ENCODE data around the gene MMP28.

MMP28 gene

DNA sequence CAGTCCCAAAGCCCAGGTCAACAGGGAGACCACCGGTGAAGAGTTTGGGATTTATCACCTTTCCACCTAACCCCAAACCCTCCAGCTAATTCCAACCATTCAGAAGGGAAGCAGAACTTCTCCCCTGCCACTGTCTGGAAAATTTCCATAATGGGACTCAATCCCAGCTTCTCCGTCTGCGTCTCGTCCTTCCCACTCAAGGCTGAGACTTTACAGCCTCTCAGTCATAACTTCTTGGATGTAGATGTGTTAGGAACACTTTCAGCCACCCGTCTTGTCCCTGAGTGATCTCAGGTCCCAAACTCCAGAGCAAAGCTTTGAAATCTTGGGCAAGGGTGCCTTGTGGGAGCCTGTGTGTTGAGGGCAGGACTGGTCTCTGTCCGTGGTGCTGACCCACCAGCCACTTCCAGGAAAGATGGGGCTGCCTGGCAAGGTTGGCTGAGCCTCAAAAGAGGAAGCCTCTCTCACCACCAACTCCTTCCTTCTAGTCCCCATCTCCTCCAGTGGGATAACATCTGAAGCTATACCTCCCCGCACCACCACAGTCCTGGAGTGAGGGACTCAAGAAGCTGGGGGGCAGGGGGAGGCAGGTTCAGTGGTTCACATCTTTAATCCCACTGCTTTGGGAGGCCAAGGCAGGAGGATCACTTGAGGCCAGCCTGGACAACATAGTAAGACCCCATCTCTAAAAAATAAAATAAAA is 51.7 kb downstream of the MMP28 start:
- peak; percentile 63 for DNase-seq (ENCODE audit: low spot score)

GRCh38 chr17:35742896-35743477 is 52.5 kb downstream of the MMP28 start:
- no peak for DNase-seq (ENCODE audit: low spot score)

DNA sequence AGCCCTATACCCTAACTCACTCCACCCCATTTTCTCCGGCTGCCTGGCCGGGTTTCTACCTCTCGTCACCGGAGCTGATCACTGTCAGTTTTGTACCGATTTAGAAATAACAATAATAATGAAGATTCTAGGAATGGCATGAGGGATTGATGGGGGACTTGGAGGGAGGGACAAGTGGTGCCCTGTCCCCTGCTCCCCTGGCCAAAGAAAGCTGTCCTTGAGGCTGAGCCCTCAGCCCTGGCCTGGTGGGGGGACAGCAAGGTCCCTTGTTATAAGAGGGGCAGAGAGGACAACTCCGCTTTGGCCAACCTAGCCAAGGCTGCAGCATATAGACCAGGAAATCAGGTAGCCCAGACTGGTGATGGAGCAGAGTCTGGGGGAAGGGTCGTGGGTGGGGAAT is 52.9 kb downstream of the MMP28 start:
- no peak for DNase-seq (ENCODE audit: low spot score)

- DNase-seq (ENCODE audit: low spot score), result no peak
Observed at GRCh38 chr17:35740997-35741931, 54.2 kb downstream of the MMP28 start.

GRCh38 chr17:35740216-35740615 is 55.2 kb downstream of the MMP28 start:
- DNase-seq (ENCODE audit: low spot score), result no peak

DNA sequence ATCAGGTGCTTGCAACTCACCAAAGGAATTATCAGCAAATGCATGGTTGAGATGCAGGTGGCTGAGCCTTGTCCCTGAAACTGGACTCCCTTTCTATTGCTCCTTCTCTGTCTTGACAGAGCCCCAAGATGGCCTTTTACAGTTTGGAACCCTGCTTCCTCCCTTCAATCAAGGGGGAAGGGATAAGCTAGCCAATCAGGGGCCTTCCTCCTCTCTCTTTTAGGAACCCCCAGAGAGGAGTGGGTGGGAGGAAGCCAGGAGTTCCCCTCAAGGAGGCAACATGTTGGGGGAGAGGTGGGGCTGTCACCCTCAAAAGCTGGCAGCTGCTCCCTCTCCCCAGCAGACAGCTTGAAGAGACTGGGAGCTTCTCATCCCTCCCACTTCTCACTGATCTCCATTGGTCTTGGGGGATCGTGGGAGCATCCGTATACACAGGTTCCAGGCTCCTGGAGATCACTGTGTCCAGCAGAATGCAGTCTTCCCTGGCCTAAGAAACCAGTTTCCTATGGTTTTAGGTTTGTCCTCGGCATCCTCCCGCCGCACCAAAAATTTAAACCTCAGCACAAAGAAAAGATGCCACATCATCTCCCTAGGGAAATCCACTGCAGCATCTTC is 56.8 kb downstream of the MMP28 start:
- no peak for DNase-seq (ENCODE audit: low spot score)

DNA sequence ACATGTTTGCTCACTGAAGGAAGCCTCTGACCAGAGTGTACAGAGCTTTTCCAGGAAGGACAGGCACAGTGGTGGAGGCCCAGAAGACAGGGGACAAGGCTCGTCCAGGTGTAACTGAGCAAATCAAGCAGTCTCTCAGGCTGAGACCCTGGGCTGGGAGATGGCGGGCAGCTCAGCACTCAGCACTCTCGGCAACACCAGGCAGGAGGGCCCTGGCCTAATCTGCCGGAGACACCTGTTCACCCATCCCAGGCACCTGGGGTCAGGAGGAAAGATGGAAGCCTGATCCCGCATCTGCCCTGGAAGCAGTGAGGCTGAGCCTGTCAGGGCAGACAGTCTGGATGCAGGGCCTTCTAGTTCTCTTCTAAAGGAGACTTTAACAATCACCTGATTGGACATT is 59.2 kb downstream of the MMP28 start:
- DNase-seq (ENCODE audit: low spot score), result no peak

DNA sequence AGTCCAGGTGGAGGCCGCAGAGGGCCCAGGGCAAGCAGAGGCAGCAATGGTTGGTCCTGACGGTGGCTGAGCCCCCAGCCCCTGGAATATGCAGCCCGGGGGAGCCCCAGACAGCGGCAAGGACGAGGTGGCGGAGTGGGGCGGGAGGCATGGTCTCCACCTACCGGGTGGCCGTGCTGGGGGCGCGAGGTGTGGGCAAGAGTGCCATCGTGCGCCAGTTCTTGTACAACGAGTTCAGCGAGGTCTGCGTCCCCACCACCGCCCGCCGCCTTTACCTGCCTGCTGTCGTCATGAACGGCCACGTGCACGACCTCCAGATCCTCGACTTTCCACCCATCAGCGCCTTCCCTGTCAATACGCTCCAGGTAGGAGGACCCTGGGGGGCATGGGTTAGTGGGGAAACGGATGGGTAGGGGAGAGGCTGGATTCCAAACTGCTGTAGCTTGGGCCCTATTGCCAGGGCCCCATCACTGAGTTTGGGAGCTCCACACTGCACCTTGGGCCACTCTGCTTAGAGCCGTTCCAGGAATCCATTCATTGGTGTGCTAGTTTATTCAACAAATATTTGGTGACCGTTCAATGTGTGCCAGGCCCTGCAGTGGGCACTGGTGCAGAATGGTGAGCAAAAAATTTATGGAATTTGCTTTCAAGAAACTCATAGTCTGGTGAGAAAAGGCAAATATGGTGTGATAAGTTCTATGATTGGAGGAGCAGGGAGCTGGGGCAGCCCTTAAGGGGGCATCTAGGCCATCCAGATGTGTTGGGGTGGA is 60.2 kb downstream of the MMP28 start:
- no peak for DNase-seq (ENCODE audit: low spot score)

- DNase-seq (ENCODE audit: low spot score), result no peak
Observed at GRCh38 chr17:35734396-35734795, 61.0 kb downstream of the MMP28 start.

DNA sequence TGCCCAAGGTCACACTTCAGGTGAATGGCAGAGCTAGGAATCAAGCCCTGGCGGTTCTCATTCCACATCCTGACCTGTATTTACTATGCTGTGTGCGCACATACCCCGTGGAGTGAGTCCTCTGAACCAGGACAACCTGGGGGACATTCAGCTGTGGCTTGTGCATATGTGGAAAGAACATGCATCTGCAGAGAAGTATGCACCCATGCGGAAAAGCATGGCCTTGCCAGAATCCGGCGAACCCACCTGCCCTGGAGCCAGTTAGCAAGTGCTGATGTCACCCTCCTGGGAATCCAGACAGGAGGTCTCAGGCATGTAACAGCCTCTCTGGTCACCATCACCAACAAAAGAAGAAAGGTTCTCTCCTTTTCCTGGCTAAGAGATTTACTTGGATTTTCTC is 62.1 kb downstream of the MMP28 start:
- no peak for DNase-seq (ENCODE audit: low spot score)

DNA sequence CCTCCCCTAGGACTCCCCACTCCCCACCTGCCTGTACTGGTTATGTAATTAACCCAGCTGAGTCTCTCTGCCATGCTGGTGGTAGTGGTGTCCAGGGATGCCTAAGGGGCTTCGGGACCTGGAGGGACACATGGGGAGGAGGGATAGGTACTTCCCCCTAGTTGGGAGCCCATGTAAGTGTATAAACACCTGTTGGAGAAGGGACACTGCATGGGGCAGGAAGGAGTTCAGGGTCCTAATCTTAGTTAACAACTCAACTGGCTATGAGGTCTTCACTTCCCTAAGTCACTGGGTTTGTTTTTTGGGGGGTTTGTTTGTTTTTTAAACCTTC is 62.7 kb downstream of the MMP28 start:
- DNase-seq (ENCODE audit: low spot score), result no peak

DNA sequence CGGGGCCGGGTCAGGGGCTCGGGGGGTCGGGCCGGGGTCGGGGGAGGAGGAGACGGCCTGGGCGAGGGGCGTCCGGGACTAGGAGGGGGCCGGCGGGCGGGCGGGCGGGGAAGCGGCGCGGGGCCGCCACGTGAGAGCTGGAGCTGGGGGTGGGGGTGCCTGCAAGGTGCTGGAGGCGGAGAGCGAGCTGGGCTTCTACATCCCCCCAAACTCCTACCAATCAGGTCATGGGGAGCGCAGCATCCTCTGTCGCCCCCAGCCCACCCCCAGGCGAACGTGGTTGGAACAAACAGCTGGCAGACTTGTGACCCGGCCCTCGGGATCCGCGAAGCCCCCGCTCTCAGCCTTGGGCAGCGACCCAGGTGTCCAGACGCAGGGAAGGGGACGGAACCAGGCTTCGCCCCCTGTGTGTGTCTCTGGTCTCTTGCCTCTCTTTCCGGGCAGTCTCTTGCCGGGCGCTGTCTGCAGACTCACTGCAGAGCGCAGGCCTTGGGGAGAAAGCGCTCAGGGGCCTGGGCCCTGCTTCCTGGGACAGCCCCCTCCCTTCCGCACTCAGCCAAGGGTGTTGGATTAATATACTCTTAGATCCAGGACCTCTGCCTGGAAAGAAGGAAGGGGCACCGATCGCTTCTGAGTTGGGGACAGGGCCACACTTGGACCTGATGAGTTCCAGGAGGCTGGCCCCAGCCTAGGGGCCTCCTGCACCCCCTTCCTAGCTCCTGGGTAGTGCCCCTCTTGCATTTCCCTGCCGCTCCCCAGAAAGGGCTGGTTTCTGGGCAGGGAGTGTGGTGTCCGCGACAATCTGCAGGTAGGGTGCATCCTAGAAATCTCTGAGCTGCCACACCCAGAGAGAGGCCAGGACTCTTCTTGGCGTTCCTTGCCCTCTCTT is 63.3 kb downstream of the MMP28 start:
- peak; percentile 26 for DNase-seq (ENCODE audit: low spot score)

DNA sequence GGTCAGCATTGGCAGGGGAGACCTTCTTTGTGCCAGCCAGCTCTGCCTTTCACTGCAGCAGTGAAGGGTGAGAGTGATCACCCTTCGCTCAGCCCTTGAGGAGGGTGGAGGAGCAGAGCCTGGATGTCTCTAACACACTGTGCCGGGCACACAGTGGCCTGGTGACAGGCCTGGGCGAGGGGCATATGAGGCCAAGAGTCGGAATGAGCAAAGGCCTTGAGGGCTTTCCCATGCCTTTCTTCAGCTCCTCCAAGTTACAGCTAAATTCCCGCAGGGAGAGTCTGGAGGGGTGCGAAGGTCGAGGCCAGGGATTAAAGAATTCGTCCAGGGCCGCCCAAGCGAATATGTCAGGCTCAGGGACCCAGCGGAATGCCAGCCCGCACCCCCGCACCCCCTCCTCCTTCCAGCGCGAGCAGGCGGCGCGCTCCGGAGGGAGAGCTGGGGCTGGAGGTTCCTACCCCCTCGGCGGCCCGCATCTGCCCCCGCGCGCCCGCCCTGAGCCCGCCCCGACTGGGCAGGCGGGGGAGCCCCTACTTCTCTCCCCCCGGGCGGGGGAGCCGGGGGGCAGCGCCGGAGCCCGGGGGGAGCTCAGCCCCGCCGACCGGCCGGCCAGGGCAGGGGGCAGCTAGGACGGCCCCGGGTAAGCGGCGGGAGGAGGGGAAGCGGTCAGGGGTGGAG is 64.1 kb downstream of the MMP28 start, which contains the start of gene RASL10B:
Gene RASL10B, plus strand, starts transcription at position 401 of the 678 bp plus-strand sequence. CDS start 3,546 bp downstream, outside the sequence.
- peak; percentile 76 for DNase-seq (ENCODE audit: low spot score)

- no peak for DNase-seq (ENCODE audit: low spot score)
Observed at GRCh38 chr17:35730400-35731005, 64.9 kb downstream of the MMP28 start.

DNA sequence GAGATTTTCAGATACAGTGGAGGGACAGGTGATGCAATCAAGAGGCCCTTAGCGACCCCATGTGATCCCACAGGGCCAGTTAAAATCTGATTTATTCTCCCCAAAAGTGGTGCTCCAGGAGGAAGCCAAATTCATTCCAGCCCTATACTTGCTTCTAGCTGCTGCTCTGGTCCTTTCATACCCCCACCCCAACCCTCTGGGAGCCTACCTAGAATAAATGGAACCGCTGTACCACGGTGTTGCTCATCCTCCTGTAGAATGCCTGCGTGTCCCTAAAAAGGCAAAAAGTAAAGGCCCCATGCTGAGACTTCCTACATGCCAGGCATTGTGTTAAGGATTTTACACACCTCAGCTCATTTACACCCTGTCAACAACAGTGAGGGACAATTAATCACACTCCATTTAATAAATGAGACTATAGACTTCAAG is 66.0 kb downstream of the MMP28 start:
- DNase-seq (ENCODE audit: low spot score), result no peak

- DNase-seq (ENCODE audit: low spot score), result no peak
Observed at GRCh38 chr17:35728551-35728950, 66.9 kb downstream of the MMP28 start.

DNA sequence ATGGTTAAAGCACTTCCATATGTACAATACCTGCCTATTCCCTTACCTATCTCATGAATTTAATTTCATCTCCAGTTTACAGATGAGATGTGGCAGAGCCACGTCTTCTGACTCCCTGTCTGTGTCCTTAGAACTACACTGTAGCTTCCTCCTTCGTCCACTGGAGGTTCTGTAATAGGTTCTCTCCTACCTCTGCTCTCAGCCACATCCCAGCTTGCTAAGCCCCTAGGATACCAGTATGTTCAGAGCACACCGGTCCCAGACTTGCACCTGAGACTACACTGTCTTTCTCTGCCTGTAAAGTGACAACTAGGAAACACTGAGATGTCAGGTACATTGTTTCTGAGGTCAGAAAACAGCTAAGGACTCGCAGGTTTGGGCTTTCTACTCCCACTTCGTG is 67.8 kb downstream of the MMP28 start:
- no peak for DNase-seq (ENCODE audit: low spot score)

DNA sequence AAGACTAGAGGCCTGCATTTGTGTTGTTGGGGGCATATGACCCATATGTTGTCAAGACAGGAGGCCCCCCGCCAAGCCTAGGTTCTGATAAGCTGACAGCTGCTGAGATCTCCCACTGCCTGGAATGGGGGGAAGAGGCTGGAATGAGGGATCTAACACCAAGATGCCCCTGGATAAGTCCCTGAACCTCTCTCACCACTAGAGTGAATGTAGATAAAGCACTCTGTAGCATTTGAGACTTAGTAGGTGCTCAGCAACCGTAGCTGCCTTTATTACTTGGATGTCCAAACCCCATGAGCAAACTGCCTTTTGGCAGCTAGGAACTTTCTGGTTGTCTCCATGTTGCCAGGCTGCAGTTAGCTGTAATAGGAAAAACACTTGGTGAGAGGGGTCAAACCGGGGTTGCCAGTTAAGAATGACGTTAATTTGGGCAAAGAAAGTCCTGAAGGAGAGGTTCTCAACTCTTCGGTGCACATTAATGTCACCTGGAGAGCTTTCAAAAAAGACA is 68.4 kb downstream of the MMP28 start:
- DNase-seq (ENCODE audit: low spot score), result no peak

Data from AG08395 (cell line).